GM19239 (cell line): ENCODE data around the gene ABLIM1.

ENCODE experiments used
- DNase-seq: peaks from one replicate; pipeline ENCODE4 v3.0.0; 2011; ENCODE audit warnings: low spot score; ENCODE audit not compliant: insufficient read length
- FAIRE-seq: peaks from 2 replicates; lab custom pipeline; 2011; peaks lifted over from hg19 to GRCh38; lab: Jason Lieb, UNC

The ABLIM1 gene

DNA sequence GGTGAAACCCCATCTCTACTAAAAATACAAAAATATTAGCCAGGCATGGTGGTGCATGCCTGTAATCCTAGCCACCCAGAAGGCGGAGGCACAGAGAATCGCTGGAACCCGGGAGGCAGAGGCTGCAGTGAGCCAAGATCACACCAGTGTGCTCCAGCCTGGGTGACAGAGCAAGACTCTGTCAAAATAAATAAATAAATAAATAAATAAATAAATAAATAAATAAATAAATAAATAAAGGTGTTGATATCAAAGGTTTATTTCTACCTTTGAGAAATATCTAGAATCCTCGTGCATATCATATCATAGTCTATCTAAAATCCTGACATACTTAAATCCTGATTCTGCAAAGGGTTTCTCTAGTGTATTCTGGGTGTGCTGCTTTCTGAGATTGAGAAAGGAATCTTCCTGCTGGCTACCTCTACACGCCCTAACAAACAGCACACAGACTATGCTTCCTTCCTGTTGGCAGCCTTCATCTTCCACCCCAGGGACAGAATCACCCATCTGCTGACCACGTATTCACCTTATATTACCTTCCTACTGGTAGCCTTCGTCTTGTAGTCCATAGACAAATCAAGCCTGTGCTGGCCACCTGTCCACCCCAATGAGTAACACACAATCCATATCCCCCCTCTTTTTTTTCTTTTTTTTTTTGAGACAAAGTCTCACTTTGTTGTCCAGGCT is 8.7 kb downstream of the ABLIM1 start:
- DNase-seq (no peak), FAIRE-seq (no peak)

DNA sequence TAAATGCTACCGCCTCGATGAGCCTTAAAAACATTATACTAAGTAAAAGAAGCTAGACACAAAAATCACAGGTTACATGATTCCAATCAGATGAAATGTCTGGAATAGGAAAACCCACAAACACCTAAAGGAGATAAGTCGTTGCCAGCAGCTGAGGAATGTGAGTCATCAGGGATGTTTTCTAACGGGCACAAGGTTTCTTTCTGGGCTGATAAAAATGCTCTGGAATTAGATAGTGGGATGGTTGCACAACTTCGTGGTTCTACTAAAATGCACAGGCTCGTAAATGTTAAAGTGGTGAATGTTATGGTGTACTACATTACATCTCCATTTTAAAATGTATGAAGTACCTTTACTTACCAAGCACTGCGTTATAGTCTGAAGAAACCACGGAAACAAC is 9.7 kb downstream of the ABLIM1 start:
- FAIRE-seq = no peak
- DNase-seq = no peak

- no peak for FAIRE-seq
- DNase-seq = no peak
Observed at GRCh38 chr10:114647545-114648138, 10.4 kb downstream of the ABLIM1 start.

- DNase-seq = no peak
- FAIRE-seq = no peak
Observed at GRCh38 chr10:114646426-114646825, 11.6 kb downstream of the ABLIM1 start.

DNA sequence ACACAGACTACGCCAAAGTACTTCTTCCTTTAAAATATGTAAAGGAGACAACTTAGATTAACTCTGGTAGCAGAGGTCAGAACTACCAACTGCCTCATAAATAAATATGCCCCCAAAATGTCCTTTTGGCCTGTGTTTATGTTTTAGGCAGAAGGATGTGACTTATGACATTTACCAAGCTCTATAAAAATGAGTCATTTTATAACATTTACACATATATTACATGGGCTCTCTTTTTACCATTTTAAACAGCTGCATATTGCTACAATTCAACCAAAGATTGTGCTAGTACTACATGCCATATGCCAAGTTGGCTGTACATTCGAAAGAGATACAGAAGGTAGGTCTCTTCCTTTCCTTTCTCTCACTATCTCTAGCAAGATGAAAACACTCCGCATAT is 12.4 kb downstream of the ABLIM1 start:
- FAIRE-seq = no peak
- no peak for DNase-seq

DNA sequence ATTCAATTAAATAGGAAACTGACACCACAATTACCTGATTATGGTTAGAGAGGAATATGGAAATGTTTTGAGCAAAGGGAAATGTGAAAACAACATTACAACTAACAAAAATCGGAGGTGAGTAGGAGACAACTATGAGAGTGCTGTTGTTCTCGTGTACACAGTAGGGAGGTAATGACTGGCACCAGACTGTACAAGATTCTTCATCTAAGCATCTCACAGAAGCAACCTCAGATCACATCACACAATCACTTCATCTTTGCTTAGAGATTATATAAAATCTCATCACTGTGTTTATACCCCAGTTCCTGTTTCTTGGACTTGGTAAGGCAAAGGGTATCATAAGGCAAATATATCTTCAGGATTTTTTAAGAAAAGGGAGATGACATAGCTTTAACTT is 14.9 kb downstream of the ABLIM1 start:
- no peak for DNase-seq
- FAIRE-seq = no peak

DNA sequence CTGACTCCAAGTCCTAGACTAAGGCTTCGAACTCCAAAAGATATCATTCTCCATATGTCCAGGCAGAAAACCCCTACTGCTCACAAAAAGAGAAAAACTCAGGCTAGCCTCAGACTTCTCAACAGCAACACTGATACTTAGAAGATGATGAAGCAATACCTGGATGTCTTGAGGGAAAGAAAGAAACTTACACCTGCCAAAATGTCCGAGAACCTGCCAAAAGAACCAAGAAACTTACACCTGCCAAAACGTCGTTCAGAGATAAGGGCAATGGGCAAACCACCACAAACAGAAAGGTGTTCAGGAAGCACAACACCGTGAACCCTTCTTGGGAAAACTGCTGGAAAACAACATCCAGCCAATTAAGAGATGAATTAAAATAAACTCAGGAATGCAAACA is 15.3 kb downstream of the ABLIM1 start:
- DNase-seq = no peak
- no peak for FAIRE-seq

GRCh38 chr10:114638821-114639625 is 19.1 kb downstream of the ABLIM1 start:
- FAIRE-seq (no peak), DNase-seq (no peak)

DNA sequence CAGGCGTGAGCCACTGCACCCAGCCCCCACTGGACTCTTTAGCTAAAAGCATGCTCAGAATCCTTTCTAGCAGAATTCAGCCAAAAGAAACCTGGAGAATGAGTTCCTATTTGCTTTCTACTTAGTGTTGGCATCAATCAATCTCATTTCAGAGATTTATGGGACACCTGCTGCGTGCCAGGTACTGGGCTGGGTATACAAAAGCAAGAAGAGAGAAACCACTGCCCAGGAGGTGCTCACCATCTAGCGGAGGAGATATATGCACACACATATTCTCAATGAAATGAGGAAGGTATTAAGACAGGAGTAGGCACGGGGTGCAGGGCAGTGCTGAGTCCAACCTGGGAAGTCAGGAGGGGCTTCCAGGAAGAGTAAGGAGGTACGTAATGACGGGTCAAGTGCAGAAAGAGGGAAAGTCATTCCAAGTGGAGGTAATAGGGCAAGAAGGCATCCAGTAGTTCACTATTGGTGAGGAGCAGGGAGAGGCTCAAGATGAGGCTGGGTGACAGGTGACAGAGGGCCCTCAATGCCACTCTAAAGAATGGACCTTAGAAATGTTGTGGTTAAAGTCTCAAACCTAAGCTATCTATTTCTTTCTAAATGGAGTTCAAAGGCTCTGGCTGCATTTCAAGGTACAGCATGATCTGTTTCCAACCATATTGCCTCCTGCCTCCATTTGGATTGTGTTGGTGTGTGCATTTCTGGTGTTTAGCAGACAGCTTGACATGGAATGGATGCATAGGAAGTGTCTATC is 22.1 kb downstream of the ABLIM1 start:
- FAIRE-seq = no peak
- no peak for DNase-seq

GRCh38 chr10:114635101-114635500 is 23.0 kb downstream of the ABLIM1 start:
- FAIRE-seq (no peak), DNase-seq (no peak)

DNA sequence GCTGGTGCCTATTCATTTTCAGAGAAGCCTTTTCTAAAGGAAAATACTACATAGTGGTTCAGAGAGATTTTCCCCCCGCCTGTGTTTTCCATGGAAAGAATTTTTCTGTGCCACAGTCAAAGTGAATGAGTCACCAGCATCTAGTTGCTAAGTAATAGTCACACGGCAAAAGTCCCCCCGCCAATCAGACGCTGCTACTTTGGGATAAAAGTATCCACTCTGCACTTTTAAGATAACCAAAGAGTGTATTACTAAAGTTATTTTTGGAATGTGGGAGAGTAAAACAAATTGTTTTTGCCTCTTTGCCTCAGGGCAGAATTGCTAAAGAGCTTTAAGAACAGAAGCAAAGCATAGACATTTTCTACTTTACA is 23.5 kb downstream of the ABLIM1 start:
- no peak for FAIRE-seq
- no peak for DNase-seq

- DNase-seq = no peak
- no peak for FAIRE-seq
Observed at GRCh38 chr10:114632869-114633715, 25.0 kb downstream of the ABLIM1 start.

- DNase-seq = peak; percentile 17
- FAIRE-seq = no peak
Observed at GRCh38 chr10:114631666-114632417, 26.2 kb downstream of the ABLIM1 start.

GRCh38 chr10:114631090-114631665 is 26.9 kb downstream of the ABLIM1 start:
- DNase-seq (no peak), FAIRE-seq (no peak)

GRCh38 chr10:114629824-114630730 is 28.0 kb downstream of the ABLIM1 start:
- FAIRE-seq (no peak), DNase-seq (no peak)

DNA sequence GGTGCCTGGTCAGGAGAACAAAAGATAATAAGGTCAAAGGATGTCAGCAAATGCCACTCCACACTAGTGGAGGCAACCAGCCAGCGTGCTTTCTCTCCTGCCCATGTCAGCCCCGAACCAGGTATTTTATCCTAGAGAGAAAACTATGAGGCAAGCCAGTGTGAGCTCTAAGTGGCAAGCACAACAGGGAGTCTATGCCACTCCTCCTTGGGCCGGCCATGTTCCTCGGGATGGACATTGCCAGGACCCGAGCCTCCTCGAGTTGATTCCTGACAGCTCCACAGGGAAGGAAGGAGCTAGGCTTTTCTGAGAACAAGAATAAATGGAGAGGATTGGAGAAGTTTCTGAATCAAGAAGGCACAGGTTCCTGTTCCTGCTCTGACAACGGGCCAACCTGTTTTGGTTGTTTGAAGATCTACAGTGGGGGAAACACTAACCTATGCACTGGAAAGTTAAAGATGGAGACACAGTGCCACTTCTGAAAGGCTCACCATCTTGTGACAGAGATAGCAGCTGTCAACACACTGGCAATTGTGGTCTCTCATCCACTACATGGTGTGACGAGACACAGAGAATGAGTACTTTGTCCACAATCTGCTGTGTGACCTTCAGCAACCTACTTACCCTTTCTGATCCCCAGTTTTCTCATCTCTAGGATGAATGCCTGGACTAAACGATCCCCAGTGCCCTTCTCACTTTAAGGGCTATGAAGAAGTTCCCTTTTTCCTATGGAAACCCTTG is 28.8 kb downstream of the ABLIM1 start:
- no peak for DNase-seq
- FAIRE-seq = no peak

GRCh38 chr10:114628106-114628505 is 30.0 kb downstream of the ABLIM1 start:
- FAIRE-seq (no peak), DNase-seq (no peak)
